ENCODE measurements around the gene MEGF8.
A peak's percentile ranks its signal among the peaks of the same experiment; 100 is the strongest.

MEGF8 gene

DNA sequence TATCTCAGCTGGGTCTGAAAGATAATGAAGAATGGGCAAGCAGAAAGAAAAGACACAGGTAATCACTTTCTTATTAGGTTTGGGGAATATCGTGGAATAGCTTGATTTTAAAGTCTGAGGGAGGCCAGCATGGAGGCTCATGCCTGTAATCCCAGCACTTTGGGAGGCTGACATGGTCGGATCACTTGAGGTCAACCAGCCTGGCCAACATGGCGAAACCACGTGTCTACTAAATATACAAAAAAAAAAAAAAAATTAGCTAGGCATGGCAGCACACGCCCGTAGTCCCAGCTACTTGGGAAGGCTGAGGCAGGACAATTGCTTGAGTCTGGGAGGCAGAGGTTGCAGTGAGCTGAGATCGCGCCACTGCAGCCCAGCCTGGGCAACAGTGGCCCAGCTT lies 21.6 kb upstream of the MEGF8 start:
- no peak for DNase-seq (ENCODE audit: extremely low read depth, low read depth)
- TF ChIP-seq, protein P1, sequence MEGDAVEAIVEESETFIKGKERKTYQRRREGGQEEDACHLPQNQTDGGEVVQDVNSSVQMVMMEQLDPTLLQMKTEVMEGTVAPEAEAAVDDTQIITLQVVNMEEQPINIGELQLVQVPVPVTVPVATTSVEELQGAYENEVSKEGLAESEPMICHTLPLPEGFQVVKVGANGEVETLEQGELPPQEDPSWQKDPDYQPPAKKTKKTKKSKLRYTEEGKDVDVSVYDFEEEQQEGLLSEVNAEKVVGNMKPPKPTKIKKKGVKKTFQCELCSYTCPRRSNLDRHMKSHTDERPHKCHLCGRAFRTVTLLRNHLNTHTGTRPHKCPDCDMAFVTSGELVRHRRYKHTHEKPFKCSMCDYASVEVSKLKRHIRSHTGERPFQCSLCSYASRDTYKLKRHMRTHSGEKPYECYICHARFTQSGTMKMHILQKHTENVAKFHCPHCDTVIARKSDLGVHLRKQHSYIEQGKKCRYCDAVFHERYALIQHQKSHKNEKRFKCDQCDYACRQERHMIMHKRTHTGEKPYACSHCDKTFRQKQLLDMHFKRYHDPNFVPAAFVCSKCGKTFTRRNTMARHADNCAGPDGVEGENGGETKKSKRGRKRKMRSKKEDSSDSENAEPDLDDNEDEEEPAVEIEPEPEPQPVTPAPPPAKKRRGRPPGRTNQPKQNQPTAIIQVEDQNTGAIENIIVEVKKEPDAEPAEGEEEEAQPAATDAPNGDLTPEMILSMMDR (IDR thresholded peaks at IDR 0.05; ENCODE audit: low read depth, low read length, missing control alignments), result no peak
- no peak overlapping the region for H3K4me3 ChIP-seq (replicated peaks; ENCODE audit: low read depth, low read length)

- no peak for DNase-seq (ENCODE audit: extremely low read depth, low read depth)
- TF ChIP-seq, protein P1 (IDR thresholded peaks at IDR 0.05; ENCODE audit: low read depth, low read length, missing control alignments), result no peak
- H3K4me3 ChIP-seq (replicated peaks; ENCODE audit: low read depth, low read length), result no peak overlapping the region
These were observed 18.8 kb upstream of the MEGF8 start for GRCh38 chr19:42306646-42307045.

- DNase-seq (ENCODE audit: extremely low read depth, low read depth), result no peak
- TF ChIP-seq, protein P1 (IDR thresholded peaks at IDR 0.05; ENCODE audit: low read depth, low read length, missing control alignments), result no peak
- no peak overlapping the region for H3K4me3 ChIP-seq (replicated peaks; ENCODE audit: low read depth, low read length)
These were observed 15.7 kb upstream of the MEGF8 start for GRCh38 chr19:42309686-42310085.

DNA sequence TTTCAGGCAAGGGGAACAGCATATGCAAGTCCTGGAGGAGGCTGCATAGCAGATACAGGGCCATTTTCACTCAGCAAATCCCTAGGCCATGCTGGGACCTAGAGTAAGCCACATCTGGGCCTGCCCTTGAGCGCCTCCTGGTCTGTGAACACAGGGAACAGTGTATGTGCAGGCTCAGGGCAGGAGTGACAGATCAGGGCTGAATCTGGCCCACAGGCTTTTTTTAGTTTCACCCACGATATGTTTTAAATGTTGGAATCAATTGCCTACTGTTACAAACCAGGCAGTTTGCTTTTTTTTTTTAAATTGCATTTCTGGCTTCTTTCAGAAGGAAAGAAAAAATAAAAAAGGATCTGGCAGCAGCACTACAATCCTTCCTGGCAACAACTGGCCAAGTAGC lies 13.8 kb upstream of the MEGF8 start:
- DNase-seq (ENCODE audit: extremely low read depth, low read depth), result no peak
- TF ChIP-seq, protein P1 (IDR thresholded peaks at IDR 0.05; ENCODE audit: low read depth, low read length, missing control alignments), result no peak
- no peak overlapping the region for H3K4me3 ChIP-seq (replicated peaks; ENCODE audit: low read depth, low read length)

DNA sequence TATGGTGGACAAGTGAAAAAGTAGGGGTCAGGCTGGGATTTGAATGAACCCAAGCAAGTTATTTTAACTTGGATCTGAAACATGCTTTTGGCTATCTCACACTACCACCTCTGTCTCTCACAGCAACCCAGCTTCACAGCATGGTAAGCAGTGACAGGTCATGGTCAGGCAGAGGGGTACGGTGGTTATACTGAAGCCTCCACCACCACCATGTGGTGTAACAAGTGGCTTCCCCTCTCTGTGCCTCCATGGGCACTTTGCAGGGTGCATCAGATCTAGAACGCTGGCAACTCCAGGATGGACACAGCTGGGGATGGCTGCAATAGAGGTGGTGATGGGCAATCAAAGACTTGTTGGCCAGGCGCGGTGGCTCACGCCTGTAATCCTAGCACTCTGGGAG lies 13.1 kb upstream of the MEGF8 start:
- TF ChIP-seq, protein P1 (IDR thresholded peaks at IDR 0.05; ENCODE audit: low read depth, low read length, missing control alignments), result no peak
- no peak for DNase-seq (ENCODE audit: extremely low read depth, low read depth)
- no peak overlapping the region for H3K4me3 ChIP-seq (replicated peaks; ENCODE audit: low read depth, low read length)

- peak within 1 kb of the TSS; percentile 43 for H3K4me3 ChIP-seq (replicated peaks; ENCODE audit: low read depth, low read length)
- TF ChIP-seq, protein P1 (IDR thresholded peaks at IDR 0.05; ENCODE audit: low read depth, low read length, missing control alignments), result no peak
- no peak for DNase-seq (ENCODE audit: extremely low read depth, low read depth)
These were observed 12.2 kb upstream of the MEGF8 start, which contains the start of gene TMEM145 for GRCh38 chr19:42313096-42313839. TMEM145 (plus strand) TSS chr19:42313309; CDS start chr19:42313377, 68 bp downstream.

Measured in HFF-Myc (cell line).